Measurements from ENCODE around the gene RUFY3. TPM values are rescaled to one million over a fixed set of nuclear protein-coding genes. Genes with fewer than 3 reads are reported as not detected.
A peak's percentile ranks its signal among the peaks of the same experiment; 100 is the strongest.

Gene RUFY3
- total and polyA plus RNA-seq, 9 of the 15 experiments (the other 6 are each of a cell fraction or from before 2014, with no cell fraction given) = 4.2 to 31.1 (median 21.5) TPM

- TF ChIP-seq, protein P1, sequence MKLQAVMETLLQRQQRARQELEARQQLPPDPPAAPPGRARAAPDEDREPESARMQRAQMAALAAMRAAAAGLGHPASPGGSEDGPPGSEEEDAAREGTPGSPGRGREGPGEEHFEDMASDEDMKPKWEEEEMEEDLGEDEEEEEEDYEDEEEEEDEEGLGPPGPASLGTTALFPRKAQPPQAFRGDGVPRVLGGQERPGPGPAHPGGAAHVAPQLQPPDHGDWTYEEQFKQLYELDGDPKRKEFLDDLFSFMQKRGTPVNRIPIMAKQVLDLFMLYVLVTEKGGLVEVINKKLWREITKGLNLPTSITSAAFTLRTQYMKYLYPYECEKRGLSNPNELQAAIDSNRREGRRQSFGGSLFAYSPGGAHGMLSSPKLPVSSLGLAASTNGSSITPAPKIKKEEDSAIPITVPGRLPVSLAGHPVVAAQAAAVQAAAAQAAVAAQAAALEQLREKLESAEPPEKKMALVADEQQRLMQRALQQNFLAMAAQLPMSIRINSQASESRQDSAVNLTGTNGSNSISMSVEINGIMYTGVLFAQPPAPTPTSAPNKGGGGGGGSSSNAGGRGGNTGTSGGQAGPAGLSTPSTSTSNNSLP (IDR thresholded peaks at IDR 0.05; ENCODE audit: borderline replicate concordance, low read depth, low read length) = no peak
- TF ChIP-seq JUN (IDR thresholded peaks at IDR 0.05; ENCODE audit: borderline replicate concordance, low read depth, low read length) = no peak
- TF ChIP-seq JUN (CRISPR knock-in tag; IDR thresholded peaks at IDR 0.05; ENCODE audit: borderline replicate concordance) = 0 out of 2 replicates have a peak, but pooled peaks have one; percentile 79
- TF ChIP-seq ZNF324 (CRISPR knock-in tag; IDR thresholded peaks at IDR 0.05) = no peak
- TF ChIP-seq BDP1 (IDR thresholded peaks at IDR 0.05; ENCODE audit: insufficient read depth, insufficient read length) = no peak
- TF ChIP-seq, protein P2, sequence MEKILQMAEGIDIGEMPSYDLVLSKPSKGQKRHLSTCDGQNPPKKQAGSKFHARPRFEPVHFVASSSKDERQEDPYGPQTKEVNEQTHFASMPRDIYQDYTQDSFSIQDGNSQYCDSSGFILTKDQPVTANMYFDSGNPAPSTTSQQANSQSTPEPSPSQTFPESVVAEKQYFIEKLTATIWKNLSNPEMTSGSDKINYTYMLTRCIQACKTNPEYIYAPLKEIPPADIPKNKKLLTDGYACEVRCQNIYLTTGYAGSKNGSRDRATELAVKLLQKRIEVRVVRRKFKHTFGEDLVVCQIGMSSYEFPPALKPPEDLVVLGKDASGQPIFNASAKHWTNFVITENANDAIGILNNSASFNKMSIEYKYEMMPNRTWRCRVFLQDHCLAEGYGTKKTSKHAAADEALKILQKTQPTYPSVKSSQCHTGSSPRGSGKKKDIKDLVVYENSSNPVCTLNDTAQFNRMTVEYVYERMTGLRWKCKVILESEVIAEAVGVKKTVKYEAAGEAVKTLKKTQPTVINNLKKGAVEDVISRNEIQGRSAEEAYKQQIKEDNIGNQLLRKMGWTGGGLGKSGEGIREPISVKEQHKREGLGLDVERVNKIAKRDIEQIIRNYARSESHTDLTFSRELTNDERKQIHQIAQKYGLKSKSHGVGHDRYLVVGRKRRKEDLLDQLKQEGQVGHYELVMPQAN (IDR thresholded peaks at IDR 0.05; ENCODE audit: borderline replicate concordance) = 0 out of 2 replicates have a peak, but pooled peaks have one; percentile 41
- TF ChIP-seq NFE2L1 (tag; IDR thresholded peaks at IDR 0.05; ENCODE audit: borderline replicate concordance, low read depth) = no peak
- no peak for TF ChIP-seq ZBTB43 (CRISPR knock-in tag; IDR thresholded peaks at IDR 0.05)
- TF ChIP-seq MCM7 (IDR thresholded peaks at IDR 0.05) = no peak
- TF ChIP-seq PTBP1 (IDR thresholded peaks at IDR 0.05; ENCODE audit: low read depth, low read length) = no peak
- TF ChIP-seq OTX1 (CRISPR knock-in tag; IDR thresholded peaks at IDR 0.05) = no peak
- TF ChIP-seq KDM4B (IDR thresholded peaks at IDR 0.05; ENCODE audit: borderline replicate concordance in 2 of 2, low read depth in 1 of 2) = no peak; a peak in 1 of 4 replicates
- TF ChIP-seq, protein P3, sequence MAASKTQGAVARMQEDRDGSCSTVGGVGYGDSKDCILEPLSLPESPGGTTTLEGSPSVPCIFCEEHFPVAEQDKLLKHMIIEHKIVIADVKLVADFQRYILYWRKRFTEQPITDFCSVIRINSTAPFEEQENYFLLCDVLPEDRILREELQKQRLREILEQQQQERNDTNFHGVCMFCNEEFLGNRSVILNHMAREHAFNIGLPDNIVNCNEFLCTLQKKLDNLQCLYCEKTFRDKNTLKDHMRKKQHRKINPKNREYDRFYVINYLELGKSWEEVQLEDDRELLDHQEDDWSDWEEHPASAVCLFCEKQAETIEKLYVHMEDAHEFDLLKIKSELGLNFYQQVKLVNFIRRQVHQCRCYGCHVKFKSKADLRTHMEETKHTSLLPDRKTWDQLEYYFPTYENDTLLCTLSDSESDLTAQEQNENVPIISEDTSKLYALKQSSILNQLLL (CRISPR knock-in tag; IDR thresholded peaks at IDR 0.05; ENCODE audit: borderline replicate concordance) = no peak
- TF ChIP-seq ZNF764 (CRISPR knock-in tag; IDR thresholded peaks at IDR 0.05; ENCODE audit: low read depth) = no peak
- TF ChIP-seq, protein P4, sequence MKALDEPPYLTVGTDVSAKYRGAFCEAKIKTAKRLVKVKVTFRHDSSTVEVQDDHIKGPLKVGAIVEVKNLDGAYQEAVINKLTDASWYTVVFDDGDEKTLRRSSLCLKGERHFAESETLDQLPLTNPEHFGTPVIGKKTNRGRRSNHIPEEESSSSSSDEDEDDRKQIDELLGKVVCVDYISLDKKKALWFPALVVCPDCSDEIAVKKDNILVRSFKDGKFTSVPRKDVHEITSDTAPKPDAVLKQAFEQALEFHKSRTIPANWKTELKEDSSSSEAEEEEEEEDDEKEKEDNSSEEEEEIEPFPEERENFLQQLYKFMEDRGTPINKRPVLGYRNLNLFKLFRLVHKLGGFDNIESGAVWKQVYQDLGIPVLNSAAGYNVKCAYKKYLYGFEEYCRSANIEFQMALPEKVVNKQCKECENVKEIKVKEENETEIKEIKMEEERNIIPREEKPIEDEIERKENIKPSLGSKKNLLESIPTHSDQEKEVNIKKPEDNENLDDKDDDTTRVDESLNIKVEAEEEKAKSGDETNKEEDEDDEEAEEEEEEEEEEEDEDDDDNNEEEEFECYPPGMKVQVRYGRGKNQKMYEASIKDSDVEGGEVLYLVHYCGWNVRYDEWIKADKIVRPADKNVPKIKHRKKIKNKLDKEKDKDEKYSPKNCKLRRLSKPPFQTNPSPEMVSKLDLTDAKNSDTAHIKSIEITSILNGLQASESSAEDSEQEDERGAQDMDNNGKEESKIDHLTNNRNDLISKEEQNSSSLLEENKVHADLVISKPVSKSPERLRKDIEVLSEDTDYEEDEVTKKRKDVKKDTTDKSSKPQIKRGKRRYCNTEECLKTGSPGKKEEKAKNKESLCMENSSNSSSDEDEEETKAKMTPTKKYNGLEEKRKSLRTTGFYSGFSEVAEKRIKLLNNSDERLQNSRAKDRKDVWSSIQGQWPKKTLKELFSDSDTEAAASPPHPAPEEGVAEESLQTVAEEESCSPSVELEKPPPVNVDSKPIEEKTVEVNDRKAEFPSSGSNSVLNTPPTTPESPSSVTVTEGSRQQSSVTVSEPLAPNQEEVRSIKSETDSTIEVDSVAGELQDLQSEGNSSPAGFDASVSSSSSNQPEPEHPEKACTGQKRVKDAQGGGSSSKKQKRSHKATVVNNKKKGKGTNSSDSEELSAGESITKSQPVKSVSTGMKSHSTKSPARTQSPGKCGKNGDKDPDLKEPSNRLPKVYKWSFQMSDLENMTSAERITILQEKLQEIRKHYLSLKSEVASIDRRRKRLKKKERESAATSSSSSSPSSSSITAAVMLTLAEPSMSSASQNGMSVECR (CRISPR knock-in tag; IDR thresholded peaks at IDR 0.05) = peak; percentile 77
These were observed 117.2 kb downstream of the RUFY3 start (continued) for GRCh38 chr4:70838666-70839588.

Measured in K562 (cell line).